ENCODE data around the gene BMP5. TPM values are rescaled to one million over a fixed set of nuclear protein-coding genes. Genes with fewer than 3 reads are reported as not detected.

Gene BMP5
- not detected in 2 replicates for total RNA-seq (2022)
- Bru-seq, nascent RNA, result percentile 1 among the genes with signal in this experiment
- BruChase-seq, experiment 1, labeled RNA remaining after a 6-hour chase, result percentile 1 among the genes with signal in this experiment
- BruChase-seq, experiment 2, labeled RNA remaining after a 2-hour chase, result percentile 2 among the genes with signal in this experiment
- long read RNA-seq, result 0 reads

DNA sequence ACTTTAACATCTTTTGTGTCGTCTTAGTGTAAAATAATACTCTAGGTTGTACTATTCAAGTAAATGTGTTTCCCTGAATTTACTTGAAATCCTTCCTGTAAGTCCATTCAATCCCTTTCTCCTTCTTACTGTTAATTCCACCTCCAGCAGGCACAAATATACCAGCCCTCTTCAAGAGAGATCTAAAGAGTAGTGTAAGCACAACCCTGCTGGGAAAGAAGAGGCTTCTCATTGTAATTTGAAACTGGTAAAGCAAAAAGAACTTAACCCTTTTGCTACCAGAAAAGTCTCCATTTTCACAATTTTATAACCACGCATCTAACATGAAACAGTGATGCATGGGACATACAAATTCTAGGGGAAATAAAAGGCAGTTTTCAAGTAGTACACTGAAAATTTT is at the start of gene BMP5:
TSS of gene BMP5 (minus strand) at position 191 of the 400 bp plus-strand sequence. CDS start 725 bp downstream, outside the sequence.
- intact Hi-C loops (cut with micrococcal nuclease; ENCODE audit: unreplicated experiment), result no loop called here
- TF ChIP-seq, protein P1, sequence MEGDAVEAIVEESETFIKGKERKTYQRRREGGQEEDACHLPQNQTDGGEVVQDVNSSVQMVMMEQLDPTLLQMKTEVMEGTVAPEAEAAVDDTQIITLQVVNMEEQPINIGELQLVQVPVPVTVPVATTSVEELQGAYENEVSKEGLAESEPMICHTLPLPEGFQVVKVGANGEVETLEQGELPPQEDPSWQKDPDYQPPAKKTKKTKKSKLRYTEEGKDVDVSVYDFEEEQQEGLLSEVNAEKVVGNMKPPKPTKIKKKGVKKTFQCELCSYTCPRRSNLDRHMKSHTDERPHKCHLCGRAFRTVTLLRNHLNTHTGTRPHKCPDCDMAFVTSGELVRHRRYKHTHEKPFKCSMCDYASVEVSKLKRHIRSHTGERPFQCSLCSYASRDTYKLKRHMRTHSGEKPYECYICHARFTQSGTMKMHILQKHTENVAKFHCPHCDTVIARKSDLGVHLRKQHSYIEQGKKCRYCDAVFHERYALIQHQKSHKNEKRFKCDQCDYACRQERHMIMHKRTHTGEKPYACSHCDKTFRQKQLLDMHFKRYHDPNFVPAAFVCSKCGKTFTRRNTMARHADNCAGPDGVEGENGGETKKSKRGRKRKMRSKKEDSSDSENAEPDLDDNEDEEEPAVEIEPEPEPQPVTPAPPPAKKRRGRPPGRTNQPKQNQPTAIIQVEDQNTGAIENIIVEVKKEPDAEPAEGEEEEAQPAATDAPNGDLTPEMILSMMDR (IDR thresholded peaks at IDR 0.05; ENCODE audit: unreplicated experiment), result no peak
- no peak within 1 kb of the TSS for H3K27ac Mint-ChIP-seq (ENCODE audit: unreplicated experiment)
- no TSS peak for BruUV-seq (replicated peaks)
- no peaks in the 10 kb centered on the region for H3K36me3 Mint-ChIP-seq (ENCODE audit: insufficient read depth, unreplicated experiment)
- no peaks in the 10 kb centered on the region for H3K9me3 Mint-ChIP-seq (ENCODE audit: low read depth, unreplicated experiment)
- CTCF ChIA-PET, result no interaction called here
- H3K27me3 Mint-ChIP-seq (ENCODE audit: unreplicated experiment), result no peaks in the 10 kb centered on the region
- no peaks in the 10 kb centered on the region for H3K4me1 Mint-ChIP-seq (ENCODE audit: low read depth, unreplicated experiment)
- no peak within 1 kb of the TSS for H3K4me3 Mint-ChIP-seq (ENCODE audit: low read depth, unreplicated experiment)
- DNase-seq, result no peak

DNA sequence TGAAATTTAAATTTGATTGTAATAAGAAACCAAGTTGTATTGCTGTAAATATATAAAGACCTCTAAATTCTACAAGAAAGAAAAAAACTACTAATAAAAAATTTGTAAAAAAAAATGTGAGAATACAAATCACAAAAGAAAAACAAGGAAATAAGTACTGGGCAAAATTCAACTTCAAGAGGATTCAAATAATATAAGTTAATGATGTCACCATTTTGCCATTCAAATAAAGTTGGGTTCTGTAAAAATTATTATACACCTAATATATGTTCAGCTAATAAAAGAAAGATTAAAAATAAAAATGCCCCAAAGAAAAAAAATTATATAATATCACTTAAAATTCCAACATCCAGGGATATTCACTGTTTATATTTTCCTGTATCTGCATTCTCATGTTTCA is 47.0 kb upstream of the BMP5 start:
- Mint-ChIP-seq H3K9me3 (ENCODE audit: low read depth, unreplicated experiment) (no peaks in the 10 kb centered on the region), H3K27ac (ENCODE audit: unreplicated experiment) (no peak overlapping the region), H3K27me3 (ENCODE audit: unreplicated experiment) (no peaks in the 10 kb centered on the region), H3K4me1 (ENCODE audit: low read depth, unreplicated experiment) (peaks cover 8% of the 10 kb centered on the region), H3K4me3 (ENCODE audit: low read depth, unreplicated experiment) (no peak overlapping the region), H3K36me3 (ENCODE audit: insufficient read depth, unreplicated experiment) (no peaks in the 10 kb centered on the region)
- TF ChIP-seq, protein P1 (IDR thresholded peaks at IDR 0.05; ENCODE audit: unreplicated experiment), result no peak
- BruUV-seq (replicated peaks), result no TSS peak
- DNase-seq, result no peak
- CTCF ChIA-PET, result no interaction called here
- intact Hi-C loops (cut with micrococcal nuclease; ENCODE audit: unreplicated experiment), result no loop called here

DNA sequence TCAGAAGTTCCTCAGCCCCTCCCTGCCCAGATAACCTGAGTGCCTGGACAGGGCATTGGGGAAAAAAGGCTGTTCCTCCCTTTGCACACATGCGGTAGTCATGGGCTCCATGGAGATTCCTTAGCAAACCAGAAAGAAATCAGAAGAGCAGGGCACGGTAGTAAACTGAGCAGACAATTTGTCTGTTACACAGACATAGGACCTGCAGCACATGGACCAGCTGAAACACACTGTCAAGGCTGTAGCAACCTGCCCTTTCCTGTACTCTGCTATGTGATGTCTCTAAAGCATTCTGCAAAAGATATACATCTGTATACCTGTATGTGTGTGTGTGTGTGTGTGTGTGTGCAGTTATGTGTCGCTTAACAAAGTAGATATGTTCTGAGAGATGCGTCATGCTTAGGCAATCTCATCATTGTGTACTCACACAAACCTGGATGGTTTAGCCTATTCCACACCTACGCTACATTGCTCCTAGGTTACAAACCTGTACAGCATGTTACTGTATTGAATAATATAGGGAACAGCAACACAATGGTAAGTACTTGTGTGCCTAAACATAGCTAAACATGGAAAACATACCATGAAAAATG is 44.4 kb upstream of the BMP5 start:
- Mint-ChIP-seq H3K9me3 (ENCODE audit: low read depth, unreplicated experiment) (no peaks in the 10 kb centered on the region), H3K4me3 (ENCODE audit: low read depth, unreplicated experiment) (no peak overlapping the region), H3K4me1 (ENCODE audit: low read depth, unreplicated experiment) (peaks cover 8% of the 10 kb centered on the region), H3K27me3 (ENCODE audit: unreplicated experiment) (no peaks in the 10 kb centered on the region), H3K36me3 (ENCODE audit: insufficient read depth, unreplicated experiment) (no peaks in the 10 kb centered on the region), H3K27ac (ENCODE audit: unreplicated experiment) (no peak overlapping the region)
- no peak for DNase-seq
- TF ChIP-seq, protein P1 (IDR thresholded peaks at IDR 0.05; ENCODE audit: unreplicated experiment), result no peak
- BruUV-seq (replicated peaks), result no TSS peak
- CTCF ChIA-PET, result no interaction called here
- intact Hi-C loops (cut with micrococcal nuclease; ENCODE audit: unreplicated experiment), result no loop called here

DNA sequence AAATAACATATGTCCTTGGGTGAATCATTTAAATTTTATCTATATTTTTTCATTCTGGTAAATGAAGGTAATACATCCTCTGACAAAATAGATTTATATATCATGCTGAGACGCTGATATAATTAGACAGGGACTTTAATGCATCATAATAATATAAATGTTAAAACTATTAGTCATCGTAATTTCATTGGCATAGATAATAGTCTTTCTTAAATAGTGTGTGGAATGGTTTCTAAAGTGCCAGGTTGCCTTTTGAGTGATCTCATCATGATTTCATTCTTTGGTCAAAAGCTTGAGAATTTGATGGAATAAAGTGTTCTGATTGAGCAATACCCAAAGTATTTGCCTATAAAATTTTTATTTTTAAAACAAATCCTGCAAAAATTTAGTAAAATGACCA is 43.2 kb upstream of the BMP5 start:
- CTCF ChIA-PET, result no interaction called here
- no peak overlapping the region for H3K4me3 Mint-ChIP-seq (ENCODE audit: low read depth, unreplicated experiment)
- intact Hi-C loops (cut with micrococcal nuclease; ENCODE audit: unreplicated experiment), result no loop called here
- H3K36me3 Mint-ChIP-seq (ENCODE audit: insufficient read depth, unreplicated experiment), result no peaks in the 10 kb centered on the region
- H3K9me3 Mint-ChIP-seq (ENCODE audit: low read depth, unreplicated experiment), result no peaks in the 10 kb centered on the region
- no peak for DNase-seq
- no peaks in the 10 kb centered on the region for H3K27me3 Mint-ChIP-seq (ENCODE audit: unreplicated experiment)
- H3K27ac Mint-ChIP-seq (ENCODE audit: unreplicated experiment), result no peak overlapping the region
- TF ChIP-seq, protein P1 (IDR thresholded peaks at IDR 0.05; ENCODE audit: unreplicated experiment), result no peak
- BruUV-seq (replicated peaks), result no TSS peak
- H3K4me1 Mint-ChIP-seq (ENCODE audit: low read depth, unreplicated experiment), result peaks cover 8% of the 10 kb centered on the region

All from Calu3 (cell line).